IMR-90 (cell line): Measurements from ENCODE around the gene PCP4L1. TPM values are rescaled to one million over a fixed set of nuclear protein-coding genes. Genes with fewer than 3 reads are reported as not detected.
"Not testable (repeated sequence)": the region's sequence is repeated elsewhere in the genome, so short reads cannot be mapped to it uniquely, and the experiment has no call there.

Source experiments
- ATAC-seq: fragments of 200-7000 bp; cut with Tn5 transposase; 2 replicates; pipeline ENCODE4 v1.9.1; 2020; ENCODE audit warnings: low read depth, mild to moderate bottlenecking, moderate library complexity
- BruUV-seq: library from RNA; stranded (reverse); fragments of 400-500 nt; replicated peaks from 2 replicates; lab custom pipeline; 2021; lab: Mats Ljungman, UMichigan
- CTCF ChIA-PET: fragments of 300-600 bp; formaldehyde crosslinking; extraction: SDS; loops from one replicate; lab custom pipeline; 2021; ENCODE audit warnings: antibody characterized with exemption; lab: Yijun Ruan, JAX
- POLR2A ChIA-PET: fragments of 300-600 bp; sonication (Branson Sonifier 250); formaldehyde crosslinking; loops from one replicate; lab custom pipeline; 2022; ENCODE audit warnings: antibody characterized with exemption; ENCODE audit not compliant: unreplicated experiment; lab: Charles Lee
- DNase-seq: peaks from one replicate; pipeline ENCODE4 v3.0.0; 2013
- H2AFZ ChIP-seq: replicated peaks from 2 replicates; pipeline ENCODE3; 2013; ENCODE audit warnings: low read length, mild to moderate bottlenecking; ENCODE audit not compliant: poor library complexity
- H2AK5ac ChIP-seq: 2 replicates; pipeline ENCODE4 v1.6.1; 2013; ENCODE audit warnings: low read depth, low read length, inconsistent platforms
- H2AK9ac ChIP-seq: replicated peaks from 2 replicates; pipeline ENCODE3; 2013; ENCODE audit warnings: mild to moderate bottlenecking, low read depth, low read length, moderate library complexity; ENCODE audit not compliant: poor library complexity
- H2BK120ac ChIP-seq: 2 replicates; pipeline ENCODE4 v1.6.1; 2013; ENCODE audit warnings: low read depth, low read length, inconsistent platforms
- H2BK15ac ChIP-seq: 3 replicates; pipeline ENCODE4 v1.6.1; 2013; ENCODE audit warnings: low read depth, low read length, inconsistent platforms
- H2BK20ac ChIP-seq: 2 replicates; pipeline ENCODE4 v1.6.1; 2013; ENCODE audit warnings: low read depth, mild to moderate bottlenecking, inconsistent platforms, low read length, moderate library complexity
- H2BK5ac ChIP-seq: 2 replicates; pipeline ENCODE4 v1.6.1; 2013; ENCODE audit warnings: mild to moderate bottlenecking, low read depth, low read length, inconsistent platforms; ENCODE audit not compliant: poor library complexity, severe bottlenecking
- H3K14ac ChIP-seq: replicated peaks from 2 replicates; pipeline ENCODE4 v1.6.1; 2013; ENCODE audit warnings: low read depth, low read length, inconsistent platforms
- H3K18ac ChIP-seq: 2 replicates; pipeline ENCODE4 v1.6.1; 2013; ENCODE audit warnings: low read depth, low read length, control low read depth
- H3K23ac ChIP-seq: 2 replicates; pipeline ENCODE4 v1.6.1; 2013; ENCODE audit warnings: low read depth, low read length, inconsistent platforms
- H3K27ac ChIP-seq: 2 replicates; pipeline ENCODE4 v1.5.1; 2013; ENCODE audit warnings: mild to moderate bottlenecking, control low read depth, low read length; ENCODE audit not compliant: insufficient read depth
- H3K27me3 ChIP-seq: 2 replicates; pipeline ENCODE4 v1.6.1; 2013; ENCODE audit warnings: low read length; ENCODE audit not compliant: control insufficient read depth, insufficient read depth
- H3K36me3 ChIP-seq: 2 replicates; pipeline ENCODE4 v1.6.1; 2013; ENCODE audit warnings: low read length, mixed read lengths; ENCODE audit not compliant: control insufficient read depth, insufficient read depth
- H3K4ac ChIP-seq: 2 replicates; pipeline ENCODE4 v1.6.1; 2013; ENCODE audit warnings: low read depth, low read length, inconsistent platforms
- H3K4me1 ChIP-seq: 2 replicates; pipeline ENCODE4 v1.6.1; 2013; ENCODE audit warnings: low read length, mixed read lengths; ENCODE audit not compliant: control insufficient read depth, insufficient read depth
- H3K4me2 ChIP-seq: 2 replicates; pipeline ENCODE4 v1.6.1; 2013; ENCODE audit warnings: low read depth, mild to moderate bottlenecking, control low read depth, low read length, moderate library complexity
- H3K4me3 ChIP-seq: 2 replicates; pipeline ENCODE4 v1.5.1; 2013; ENCODE audit warnings: low read depth, mild to moderate bottlenecking, control low read depth, low read length, moderate library complexity; ENCODE audit not compliant: insufficient read depth
- H3K56ac ChIP-seq: 2 replicates; pipeline ENCODE4 v1.6.1; 2013; ENCODE audit warnings: low read length, inconsistent platforms; ENCODE audit not compliant: insufficient read depth; ENCODE audit errors: extremely low read depth
- H3K79me1 ChIP-seq, 2 experiments: 2 replicates each; pipeline ENCODE4 v1.6.1; 2013; ENCODE audit warnings: low read length in 2 of 2, inconsistent platforms in 1 of 2, low read depth in 1 of 2
- H3K9ac ChIP-seq: 2 replicates; pipeline ENCODE4 v1.6.1; 2013; ENCODE audit warnings: low read depth, low read length, control low read depth
- H3K9me1 ChIP-seq: 2 replicates; pipeline ENCODE4 v1.6.1; 2013; ENCODE audit warnings: low read length, inconsistent platforms; ENCODE audit not compliant: insufficient read depth
- H3K9me3 ChIP-seq: 2 replicates; pipeline ENCODE4 v1.6.1; 2013; ENCODE audit warnings: low read length; ENCODE audit not compliant: control insufficient read depth, insufficient read depth
- H4K20me1 ChIP-seq: 2 replicates; pipeline ENCODE4 v1.6.1; 2013; ENCODE audit warnings: low read length, inconsistent platforms; ENCODE audit not compliant: insufficient read depth
- H4K5ac ChIP-seq: 2 replicates; pipeline ENCODE4 v1.6.1; 2013; ENCODE audit warnings: mild to moderate bottlenecking, low read depth, low read length, control low read depth
- H4K8ac ChIP-seq, 2 experiments: 2 replicates each; pipeline ENCODE4 v1.6.1; 2013; ENCODE audit warnings: low read depth in 2 of 2, low read length in 2 of 2, control low read depth in 1 of 2, inconsistent platforms in 1 of 2
- H4K91ac ChIP-seq: 2 replicates; pipeline ENCODE4 v1.6.1; 2013; ENCODE audit warnings: low read depth, low read length, inconsistent platforms; ENCODE audit not compliant: insufficient read depth
- WGBS, 2 experiments: methylation state at CpG; one replicate each; pipeline versions ENCODE4 v1.1.5 to v1.1.7; 2013; ENCODE audit warnings: missing lambda C conversion rate in 2 of 2; ENCODE audit not compliant: insufficient read length in 1 of 2; ENCODE audit errors: extremely low coverage in 2 of 2; 5-methylcytosine and 5-hydroxymethylcytosine counted together
- dilution Hi-C: fragments of 300-500 bp; cut with HindIII; formaldehyde crosslinking; loops from one replicate; pipeline ENCODE4 v1.14.3; 2018; ENCODE audit warnings: low sequenced_read_pairs; ENCODE audit not compliant: unreplicated experiment
- in situ Hi-C: fragments of 300-500 bp; cut with MboI; formaldehyde crosslinking; loops from 3 replicates; pipeline ENCODE4 v1.14.3; 2019; ENCODE audit warnings: low sequenced_read_pairs, inconsistent platforms, mixed read lengths
- intact Hi-C: fragments of 100-400 bp; cut with micrococcal nuclease; formaldehyde crosslinking; loops from 2 replicates; pipeline ENCODE4 v1.10.0; 2022
- polyA plus RNA-seq, 3 experiments: library from polyadenylated mRNA; depleted of rRNA; stranded (reverse); fragments of >200 nt; gene quantifications; 2 replicates each; pipeline ENCODE4 v1.2.3, GENCODE V29; 2012; ENCODE audit warnings: low replicate concordance in 1 of 3
- total RNA-seq: library from RNA; depleted of rRNA; stranded (reverse); fragments of >200 nt; gene quantifications from 2 replicates; pipeline ENCODE4 v1.2.3, GENCODE V29; 2012

PCP4L1 gene
- total and polyA plus RNA-seq, 2 of the 4 experiments (the other 2 are of a cell fraction), result not detected

GRCh38 chr1:161257109-161257508, 1.4 kb upstream of the PCP4L1 start:
- H4K5ac ChIP-seq, DNase-seq, H2BK15ac ChIP-seq, H2AK9ac ChIP-seq, H3K14ac ChIP-seq, H3K4me1 ChIP-seq, H3K18ac ChIP-seq, CTCF ChIA-PET, H3K4me2 ChIP-seq, H3K27ac ChIP-seq, H2BK120ac ChIP-seq, H2BK20ac ChIP-seq, H3K9me1 ChIP-seq, H2AFZ ChIP-seq, ATAC-seq, in situ Hi-C loops, H4K91ac ChIP-seq, H3K36me3 ChIP-seq, POLR2A ChIA-PET, H3K56ac ChIP-seq, H2BK5ac ChIP-seq, H3K4me3 ChIP-seq, H3K4ac ChIP-seq, H2AK5ac ChIP-seq, H4K8ac ChIP-seq, H3K9ac ChIP-seq, dilution Hi-C loops, H3K23ac ChIP-seq, H4K20me1 ChIP-seq, intact Hi-C loops, BruUV-seq, H3K79me1 ChIP-seq: not testable (repeated sequence)
- WGBS, 2 experiments, result 80% methylated on average over 1 of the region's 5 CpGs; no CpG with 5 or more reads in 1 of the 2 experiments
- peaks cover 11% of the 10 kb centered on the region for H3K9me3 ChIP-seq
- H3K27me3 ChIP-seq, result peaks cover 38% of the 10 kb centered on the region
